HCT116 (cell line): ENCODE data around the gene MMP15. TPM values are rescaled to one million over a fixed set of nuclear protein-coding genes. Genes with fewer than 3 reads are reported as not detected.

Experiments
- ATAC-seq: fragments of 200-7000 bp; cut with Tn5 transposase; 2 replicates; pipeline ENCODE4 v1.9.1; 2020; ENCODE audit warnings: mild to moderate bottlenecking, moderate library complexity
- BruUV-seq: library from RNA; stranded (reverse); fragments of 400-500 nt; replicated peaks from 2 replicates; lab custom pipeline; 2021; lab: Mats Ljungman, UMichigan
- CTCF ChIA-PET: fragments of 300-600 bp; sonication (Branson Sonifier 250); formaldehyde crosslinking; loops from one replicate; lab custom pipeline; 2021; ENCODE audit warnings: antibody characterized with exemption; lab: Charles Lee
- POLR2A ChIA-PET: fragments of 300-600, 350-600 bp; sonication (Branson Sonifier 250); formaldehyde crosslinking; loops from one replicate; lab custom pipeline; 2021; ENCODE audit warnings: antibody characterized with exemption; lab: Charles Lee
- RAD21 ChIA-PET, 2 experiments: fragments of 300-600 bp; sonication (Branson Sonifier 250); formaldehyde crosslinking; loops; one replicate each; lab custom pipeline; 2023; ENCODE audit warnings: low total read pairs in 2 of 2; ENCODE audit not compliant: uncharacterized antibody in 2 of 2, unreplicated experiment in 2 of 2, low non-redundant PET in 1 of 2; lab: Charles Lee
- DNase-seq: peaks from one replicate; pipeline ENCODE4 v3.0.0-alpha.2; 2010; ENCODE audit warnings: low read depth, low spot score
- H2AFZ ChIP-seq: fragments of 200-600 bp; shearing (Covaris generic), sonication (generic); 2 replicates; pipeline ENCODE4 v1.6.1; 2017; ENCODE audit warnings: low read depth, mixed run types, mixed read lengths, antibody characterized with exemption, low read length; ENCODE audit not compliant: poor library complexity, severe bottlenecking
- H3K27ac ChIP-seq: 2 replicates; pipeline ENCODE4 v1.5.1; 2012; ENCODE audit warnings: low read depth, low read length
- H3K27me3 ChIP-seq: fragments of 200-600 bp; sonication (generic); 2 replicates; pipeline ENCODE4 v1.6.1; 2016; ENCODE audit warnings: mixed run types, low read length, mixed read lengths; ENCODE audit not compliant: insufficient read depth
- H3K36me3 ChIP-seq, 2 experiments: fragments of 200-500 bp in 1 of 2; fragments of 200-600 bp in 1 of 2; sonication (Bioruptor generic) in 1 of 2; sonication (generic) in 1 of 2; 2 replicates each; pipeline versions ENCODE4 v1.5.1 to v1.6.1; 2014 to 2016; ENCODE audit warnings: low read length in 2 of 2, inconsistent platforms in 1 of 2, mixed read lengths in 1 of 2, mixed run types in 1 of 2; ENCODE audit not compliant: insufficient read depth in 2 of 2, control insufficient read depth in 1 of 2
- H3K4me1 ChIP-seq, 2 experiments: fragments of 200-600 bp in 1 of 2; sonication (generic) in 1 of 2; 2 replicates each; pipeline versions ENCODE4 v1.5.1 to v1.6.1; 2012 to 2017; ENCODE audit warnings: low read length in 2 of 2, inconsistent platforms in 1 of 2, mild to moderate bottlenecking in 1 of 2, mixed read lengths in 1 of 2, mixed run types in 1 of 2, moderate library complexity in 1 of 2; ENCODE audit not compliant: insufficient read depth in 2 of 2, control insufficient read depth in 1 of 2
- H3K4me2 ChIP-seq: fragments of 200-600 bp; sonication (generic); 2 replicates; pipeline ENCODE4 v1.6.1; 2017; ENCODE audit warnings: mixed run types, low read length, mixed read lengths
- H3K4me3 ChIP-seq, 2 experiments: fragments of 200-600 bp in 1 of 2; sonication (generic) in 1 of 2; replicated peaks in 1 of 2; 2 replicates each; pipeline ENCODE4 v1.5.1; 2011 to 2016; ENCODE audit warnings: low read length in 2 of 2, control low read depth in 1 of 2, low read depth in 1 of 2, mild to moderate bottlenecking in 1 of 2, mixed read lengths in 1 of 2, mixed run types in 1 of 2
- H3K79me2 ChIP-seq: fragments of 200-600 bp; sonication (generic); 2 replicates; pipeline ENCODE4 v1.6.1; 2017; ENCODE audit warnings: mild to moderate bottlenecking, mixed run types, low read length, moderate library complexity, mixed read lengths; ENCODE audit not compliant: insufficient read depth
- H3K9ac ChIP-seq: fragments of 200-600 bp; sonication (generic); 2 replicates; pipeline ENCODE4 v1.6.1; 2016; ENCODE audit warnings: low read length, mixed read lengths
- H3K9me2 ChIP-seq: fragments of 200-600 bp; sonication (generic), shearing (Covaris generic); 2 replicates; pipeline ENCODE4 v1.6.1; 2017; ENCODE audit warnings: mixed run types, mild to moderate bottlenecking, moderate library complexity; ENCODE audit not compliant: insufficient read depth
- H3K9me3 ChIP-seq, 2 experiments: fragments of 200-500 bp in 1 of 2; fragments of 200-600 bp in 1 of 2; sonication (Bioruptor generic) in 1 of 2; sonication (generic) in 1 of 2; 2 replicates each; pipeline ENCODE4 v1.6.1; 2014 to 2017; ENCODE audit warnings: low read length in 2 of 2, mixed read lengths in 2 of 2, inconsistent platforms in 1 of 2, low read depth in 1 of 2, mild to moderate bottlenecking in 1 of 2, mixed run types in 1 of 2, moderate library complexity in 1 of 2; ENCODE audit not compliant: control insufficient read depth in 1 of 2, insufficient read depth in 1 of 2
- H4K20me1 ChIP-seq: fragments of 200-600 bp; sonication (generic), shearing (Covaris generic); 2 replicates; pipeline ENCODE4 v1.6.1; 2017; ENCODE audit warnings: mixed run types, mild to moderate bottlenecking, moderate library complexity; ENCODE audit not compliant: insufficient read depth
- CBX3 ChIP-seq: IDR thresholded peaks from 2 replicates; pipeline ENCODE4 v1.6.1; 2012; ENCODE audit warnings: low read depth
- CEBPB ChIP-seq: IDR thresholded peaks from 2 replicates; pipeline ENCODE4 v1.6.1; 2012; ENCODE audit warnings: low read depth
- EZH2 ChIP-seq: fragments of 200-600 bp; sonication (generic); IDR thresholded peaks from 2 replicates; pipeline ENCODE4 v1.6.1; 2017; ENCODE audit warnings: antibody characterized with exemption, mixed run types
- FOSL1 ChIP-seq: IDR thresholded peaks from 2 replicates; pipeline ENCODE4 v1.6.1; 2012; ENCODE audit warnings: low read depth
- JUND ChIP-seq: IDR thresholded peaks from 2 replicates; pipeline ENCODE4 v1.6.1; 2012
- RAD21 ChIP-seq: IDR thresholded peaks from 2 replicates; pipeline ENCODE4 v1.6.1; 2012; ENCODE audit warnings: low read depth, mild to moderate bottlenecking
- SP1 ChIP-seq: IDR thresholded peaks from 2 replicates; pipeline ENCODE4 v1.6.1; 2012; ENCODE audit warnings: low read depth
- SRF ChIP-seq: IDR thresholded peaks from 2 replicates; pipeline ENCODE4 v1.6.1; 2012; ENCODE audit warnings: low read depth
- TCF7L2 ChIP-seq: IDR thresholded peaks from 2 replicates; pipeline ENCODE4 v1.7.0; 2011; ENCODE audit warnings: borderline replicate concordance, inconsistent platforms; ENCODE audit not compliant: insufficient read depth, insufficient read length; ENCODE audit errors: extremely low read depth
- ZFX ChIP-seq: fragments of 450-650 bp; IDR thresholded peaks from 2 replicates; pipeline ENCODE4 v1.6.1; 2017
- intact Hi-C: fragments of 100-400 bp; cut with micrococcal nuclease; formaldehyde crosslinking; loops from 2 replicates; pipeline ENCODE4 v1.10.0; 2022
- total RNA-seq: library from RNA; stranded (reverse); gene quantifications from one replicate; pipeline ENCODE4 v1.2.1, GENCODE V29; 2021; ENCODE audit not compliant: unreplicated experiment
- TF ChIP-seq, protein P1 (sequence below): IDR thresholded peaks from 2 replicates; pipeline ENCODE4 v1.6.1; 2012
- TF ChIP-seq, protein P2 (sequence below): IDR thresholded peaks from 2 replicates; pipeline ENCODE4 v1.6.1; 2012

The MMP15 gene
- total RNA-seq, 1 experiment from 2014 or later, result 38.5 TPM

DNA sequence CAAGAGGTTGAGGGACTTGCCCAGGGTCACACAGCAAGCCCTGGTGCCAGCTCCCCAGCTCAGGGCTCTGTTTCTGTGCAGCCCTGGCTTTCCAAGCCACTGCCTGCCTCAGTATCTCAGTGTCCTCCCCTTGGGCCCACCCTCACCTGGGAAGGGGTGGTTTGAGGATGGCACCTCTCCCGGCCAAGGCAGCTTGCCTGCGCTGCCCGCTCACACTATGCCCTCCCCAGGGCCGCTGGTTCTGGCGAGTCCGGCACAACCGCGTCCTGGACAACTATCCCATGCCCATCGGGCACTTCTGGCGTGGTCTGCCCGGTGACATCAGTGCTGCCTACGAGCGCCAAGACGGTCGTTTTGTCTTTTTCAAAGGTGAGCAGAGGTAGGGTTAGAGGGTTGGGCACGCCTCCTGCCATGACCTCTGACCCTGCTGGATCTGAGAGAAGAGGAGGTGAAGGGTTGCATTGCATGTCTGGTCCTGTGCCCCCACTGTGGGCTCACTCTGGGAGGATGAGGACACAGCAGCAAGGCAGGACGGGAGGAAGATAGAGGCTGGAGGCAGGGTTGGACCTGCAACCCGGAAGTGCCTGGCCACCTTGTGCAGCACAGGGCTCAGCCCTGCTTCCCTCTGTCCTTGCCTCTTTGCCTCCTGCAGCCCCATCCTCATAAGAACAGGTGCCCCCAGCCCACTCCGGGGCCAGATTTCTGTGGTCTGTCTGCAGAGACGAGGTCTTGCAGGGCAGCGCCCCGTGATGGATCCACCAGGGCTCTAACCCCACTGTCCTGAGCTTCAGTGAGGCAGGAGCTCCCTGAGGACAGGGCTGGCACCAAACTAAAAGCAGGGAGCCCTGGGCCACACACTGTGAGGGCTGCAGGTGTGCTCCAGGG lies 16.7 kb downstream of the MMP15 start:
- ChIA-PET CTCF (no interaction called here), POLR2A (no interaction called here), RAD21 (no interaction called here)
- Histone ChIP-seq H3K27ac (no peak overlapping the region), H3K36me3 (peaks cover 5 to 9% of the 10 kb centered on the region in 2 experiments; a peak in 2 of 4 replicates), H2AFZ (no peak overlapping the region), H3K27me3 (no peaks in the 10 kb centered on the region), H3K79me2 (no peaks in the 10 kb centered on the region), H3K4me3 (no peak overlapping the region), H3K9ac (no peak overlapping the region), H3K9me2 (no peaks in the 10 kb centered on the region), H4K20me1 (no peaks in the 10 kb centered on the region), H3K9me3 (no peaks in the 10 kb centered on the region), H3K4me2 (no peak overlapping the region), H3K4me1 (no peaks in the 10 kb centered on the region)
- DNase-seq (no peak), ATAC-seq (no peak)
- no TSS peak for BruUV-seq
- TF ChIP-seq CEBPB (no peak), SRF (no peak), JUND (no peak), SP1 (no peak), TCF7L2 (no peak), RAD21 (no peak), CBX3 (no peak), EZH2 (no peak), FOSL1 (no peak), ZFX (no peak)
- TF ChIP-seq, protein P1, sequence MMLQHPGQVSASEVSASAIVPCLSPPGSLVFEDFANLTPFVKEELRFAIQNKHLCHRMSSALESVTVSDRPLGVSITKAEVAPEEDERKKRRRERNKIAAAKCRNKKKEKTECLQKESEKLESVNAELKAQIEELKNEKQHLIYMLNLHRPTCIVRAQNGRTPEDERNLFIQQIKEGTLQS, result no peak
- TF ChIP-seq, protein P2, sequence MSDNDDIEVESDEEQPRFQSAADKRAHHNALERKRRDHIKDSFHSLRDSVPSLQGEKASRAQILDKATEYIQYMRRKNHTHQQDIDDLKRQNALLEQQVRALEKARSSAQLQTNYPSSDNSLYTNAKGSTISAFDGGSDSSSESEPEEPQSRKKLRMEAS, result no peak
- intact Hi-C loops, result no loop called here
